GM12892 (cell line): Measurements from ENCODE around the gene ALK.

ENCODE experiments used
- POLR2A ChIP-seq: IDR thresholded peaks from 2 replicates; pipeline ENCODE4 v1.6.1; 2011; ENCODE audit warnings: low read depth, low read length, control low read depth
- TAF1 ChIP-seq: IDR thresholded peaks from 2 replicates; pipeline ENCODE4 v1.6.1; 2011; ENCODE audit warnings: low read depth, mild to moderate bottlenecking, control low read depth, low read length, borderline replicate concordance

- TF ChIP-seq POLR2A = no peak
- no peak for TF ChIP-seq TAF1
These were observed 104.7 kb downstream of the ALK start for GRCh38 chr2:29816651-29817050.
